Endothelial cell of umbilical vein (primary cell): ENCODE results near the gene LOXL1. TPM values are rescaled to one million over a fixed set of nuclear protein-coding genes. Genes with fewer than 3 reads are reported as not detected.

ENCODE experiments used
- BruUV-seq: library from RNA; stranded (reverse); fragments of 400-500 nt; replicated peaks from 2 replicates; lab custom pipeline; 2021; lab: Mats Ljungman, UMichigan
- CTCF ChIA-PET: fragments of 300-600, 350-600 bp; sonication (Branson Sonifier 250); formaldehyde crosslinking; loops from one replicate; lab custom pipeline; 2021; ENCODE audit warnings: antibody characterized with exemption, inconsistent platforms; lab: Charles Lee
- POLR2A ChIA-PET: fragments of 300-600, 350-600 bp; sonication (Branson Sonifier 250); formaldehyde crosslinking; loops from one replicate; lab custom pipeline; 2021; ENCODE audit warnings: antibody characterized with exemption, inconsistent platforms; lab: Charles Lee
- DNase-seq: peaks from one replicate; pipeline ENCODE4 v3.0.0-alpha.2; 2011; ENCODE audit warnings: low read depth, low spot score
- FAIRE-seq: peaks from 2 replicates; lab custom pipeline; 2011; peaks lifted over from hg19 to GRCh38; lab: Jason Lieb, UNC
- H2AFZ ChIP-seq: 2 replicates; pipeline ENCODE4 v1.6.0; 2012; ENCODE audit warnings: low read depth, low read length, control low read depth, inconsistent platforms
- H3K27ac ChIP-seq: 2 replicates; pipeline ENCODE4 v1.5.1; 2011; ENCODE audit warnings: low read depth, mild to moderate bottlenecking, control low read depth, low read length, moderate library complexity; ENCODE audit not compliant: insufficient read depth
- H3K27me3 ChIP-seq, 2 experiments: 2 replicates each; pipeline versions ENCODE4 v1.6.0 to v1.6.1; 2011; ENCODE audit warnings: low read length in 2 of 2, mixed read lengths in 1 of 2; ENCODE audit not compliant: control insufficient read depth in 2 of 2, insufficient read depth in 2 of 2
- H3K36me3 ChIP-seq, 2 experiments: 2 replicates in 1 of 2; 3 replicates in 1 of 2; pipeline ENCODE4 v1.5.1; 2011; ENCODE audit warnings: low read length in 2 of 2, mild to moderate bottlenecking in 1 of 2, moderate library complexity in 1 of 2; ENCODE audit not compliant: control insufficient read depth in 2 of 2, insufficient read depth in 2 of 2; ENCODE audit errors: extremely low read depth in 1 of 2
- H3K4me1 ChIP-seq: 3 replicates; pipeline ENCODE4 v1.5.1; 2011; ENCODE audit warnings: mild to moderate bottlenecking, low read length; ENCODE audit not compliant: control insufficient read depth, insufficient read depth; ENCODE audit errors: extremely low read depth
- H3K4me2 ChIP-seq: 2 replicates; pipeline ENCODE4 v1.6.1; 2011; ENCODE audit warnings: low read length, control low read depth, mixed read lengths; ENCODE audit not compliant: insufficient read depth
- H3K4me3 ChIP-seq, 3 experiments: fragments of 200-600 bp in 1 of 3; sonication (generic), shearing (Covaris generic) in 1 of 3; replicated peaks in 1 of 3; 2 replicates each; pipeline ENCODE4 v1.5.1; 2011 to 2016; ENCODE audit warnings: control low read depth in 3 of 3, low read length in 3 of 3, mild to moderate bottlenecking in 2 of 3, inconsistent platforms in 1 of 3, low read depth in 1 of 3, moderate library complexity in 1 of 3; ENCODE audit not compliant: insufficient read depth in 1 of 3
- H3K79me2 ChIP-seq: 2 replicates; pipeline ENCODE4 v1.6.0; 2012; ENCODE audit warnings: low read length, inconsistent platforms; ENCODE audit not compliant: control insufficient read depth, insufficient read depth
- H3K9ac ChIP-seq: replicated peaks from 2 replicates; pipeline ENCODE3; 2011; ENCODE audit warnings: low read length, control low read depth; ENCODE audit not compliant: insufficient read depth; ENCODE audit errors: extremely low read depth
- H3K9me1 ChIP-seq: replicated peaks from 3 replicates; pipeline ENCODE4 v1.6.0; 2011; ENCODE audit warnings: mild to moderate bottlenecking, low read length; ENCODE audit not compliant: control insufficient read depth, insufficient read depth; ENCODE audit errors: extremely low read depth
- H3K9me3 ChIP-seq: replicated peaks from 2 replicates; pipeline ENCODE4 v1.5.1; 2012; ENCODE audit warnings: low read length, inconsistent platforms; ENCODE audit not compliant: control insufficient read depth, insufficient read depth
- H4K20me1 ChIP-seq: replicated peaks from 2 replicates; pipeline ENCODE3; 2011; ENCODE audit warnings: mild to moderate bottlenecking, low read length; ENCODE audit not compliant: control insufficient read depth, insufficient read depth; ENCODE audit errors: extremely low read depth
- CTCF ChIP-seq, 2 donors: IDR thresholded peaks; 1 replicate in 1 of 2; 2 replicates in 1 of 2; pipeline ENCODE4 v1.5.1; 2011; ENCODE audit warnings: low read length in 2 of 2, mild to moderate bottlenecking in 2 of 2, moderate library complexity in 2 of 2, control low read depth in 1 of 2, inconsistent platforms in 1 of 2, low read depth in 1 of 2; ENCODE audit not compliant: insufficient read depth in 1 of 2; ENCODE audit errors: extremely low read depth in 1 of 2
- EZH2 ChIP-seq: IDR thresholded peaks from 2 replicates; pipeline ENCODE4 v1.6.1; 2012; ENCODE audit warnings: borderline replicate concordance, low read depth, mild to moderate bottlenecking, moderate library complexity, low read length, inconsistent platforms; ENCODE audit not compliant: severe bottlenecking
- FOS ChIP-seq: IDR thresholded peaks from 2 replicates; pipeline ENCODE4 v1.6.1; 2011; ENCODE audit warnings: mild to moderate bottlenecking, low read length, moderate library complexity, borderline replicate concordance; ENCODE audit not compliant: insufficient read depth
- GATA2 ChIP-seq: IDR thresholded peaks from 2 replicates; pipeline ENCODE4 v1.7.0; 2011; ENCODE audit warnings: low read depth, mild to moderate bottlenecking, moderate library complexity, mixed read lengths, low read length; ENCODE audit not compliant: insufficient read length, insufficient read depth
- JUN ChIP-seq: IDR thresholded peaks from 2 replicates; pipeline ENCODE4 v1.6.1; 2011; ENCODE audit warnings: borderline replicate concordance, low read depth; ENCODE audit not compliant: insufficient read length, insufficient read depth
- MAX ChIP-seq: IDR thresholded peaks from 2 replicates; pipeline ENCODE4 v1.6.1; 2011; ENCODE audit not compliant: insufficient read depth, insufficient read length
- MYC ChIP-seq: IDR thresholded peaks from one replicate; pipeline ENCODE4 v1.6.1; 2011; ENCODE audit warnings: mild to moderate bottlenecking, low read depth, low read length
- POLR2A ChIP-seq: IDR thresholded peaks from 2 replicates; pipeline ENCODE4 v1.6.1; 2012; ENCODE audit warnings: low read depth, mild to moderate bottlenecking, control low read depth, low read length
- POLR2AphosphoS5 ChIP-seq: IDR thresholded peaks from 2 replicates; pipeline ENCODE4 v1.6.1; 2012; ENCODE audit warnings: low read depth, mild to moderate bottlenecking, control low read depth, low read length, moderate library complexity; ENCODE audit not compliant: insufficient read depth
- dilution Hi-C: fragments of 300-500 bp; cut with MboI; formaldehyde crosslinking; loops from one replicate; pipeline ENCODE4 v1.15.0; 2019; ENCODE audit warnings: low sequenced_read_pairs; ENCODE audit not compliant: extremely low pct_ligation_motif_present
- intact Hi-C: fragments of 100-400 bp; cut with micrococcal nuclease; formaldehyde crosslinking; loops from one replicate; pipeline ENCODE4 v1.10.0; 2022
- polyA plus RNA-seq, 4 experiments: library from polyadenylated mRNA; depleted of rRNA in 3 of 4; stranded (reverse) in 3 of 4; unstranded in 1 of 4; fragments of >200 nt; gene quantifications; 2 replicates each; pipeline versions ENCODE4 v1.2.1 to v1.2.3, GENCODE V29; 2011 to 2012; ENCODE audit warnings: missing spikeins in 1 of 4
- total RNA-seq: library from RNA; stranded (reverse); gene quantifications from 2 replicates; pipeline ENCODE4 v1.2.3, GENCODE V29; 2021

LOXL1 gene
- total and polyA plus RNA-seq, 2 donors (not counting 3 experiments of a cell fraction or from before 2014, with no cell fraction given): 5.2 to 14.4 TPM

- H3K4me3 ChIP-seq: no peak overlapping the region
- BruUV-seq: no TSS peak
- FAIRE-seq (no peak), DNase-seq (no peak)
- H3K4me1 ChIP-seq: no peaks in the 10 kb centered on the region
- TF ChIP-seq EZH2: no peak
- no peak for TF ChIP-seq FOS
- TF ChIP-seq CTCF (IDR thresholded peaks at IDR 0.05; ENCODE audit: extremely low read depth in 1 of 2, insufficient read depth in 1 of 2, low read depth in 1 of 2, low read length in 2 of 2): no peak
- no peak for TF ChIP-seq POLR2A
- TF ChIP-seq MYC: no peak
- no peak for TF ChIP-seq MAX
- no peak for TF ChIP-seq POLR2AphosphoS5
- no peak for TF ChIP-seq JUN
- no peak for TF ChIP-seq GATA2
- ChIA-PET POLR2A (no interaction called here), CTCF (interaction anchor here (1.7 kb wide), 1 partner anchor 10 kb away, joined by 6 read pairs; the partner anchor contains the start of gene TBC1D21)
- peaks cover 0 to 1% of the 10 kb centered on the region in 2 experiments for H3K27me3 ChIP-seq
- no peaks in the 10 kb centered on the region for H4K20me1 ChIP-seq
- no peaks in the 10 kb centered on the region for H3K9me1 ChIP-seq
- dilution Hi-C loops (no loop called here), intact Hi-C loops (no loop called here)
- no peak overlapping the region for H2AFZ ChIP-seq
- no peaks in the 10 kb centered on the region for H3K36me3 ChIP-seq
- no peak overlapping the region for H3K4me2 ChIP-seq
- H3K9ac ChIP-seq: no peak overlapping the region
- no peaks in the 10 kb centered on the region for H3K9me3 ChIP-seq
- H3K79me2 ChIP-seq: no peaks in the 10 kb centered on the region
- no peak overlapping the region for H3K27ac ChIP-seq
Measured at GRCh38 chr15:73884159-73884558, 42.1 kb upstream of the LOXL1 start.
